ENCODE data around the gene FBXL5. TPM values are rescaled to one million over a fixed set of nuclear protein-coding genes. Genes with fewer than 3 reads are reported as not detected.

Gene FBXL5
- total and polyA plus RNA-seq, 3 donors from 2014 or later, result 149 to 162 (median 153) TPM

DNA sequence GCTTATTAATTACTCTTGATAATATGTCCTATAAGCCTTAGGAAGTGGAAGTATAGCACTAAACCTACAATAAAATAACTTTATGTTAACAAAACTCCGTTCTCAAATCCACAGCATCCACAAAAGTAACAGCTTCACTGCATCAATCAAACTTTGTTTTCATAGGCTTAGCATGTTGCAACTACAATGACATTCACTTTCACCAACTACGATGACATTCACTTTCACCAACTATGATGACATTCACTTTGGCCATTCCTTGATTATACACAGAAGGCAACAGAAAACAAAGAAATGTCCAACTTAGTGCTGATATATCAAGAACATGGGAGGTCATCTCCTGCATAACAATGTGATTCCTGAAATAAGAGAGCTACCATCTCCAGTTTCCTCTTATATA lies 44.3 kb downstream of the FBXL5 start:
- intact Hi-C loops (cut with DNase I; ENCODE audit: low total_unique reads), result no loop called here

DNA sequence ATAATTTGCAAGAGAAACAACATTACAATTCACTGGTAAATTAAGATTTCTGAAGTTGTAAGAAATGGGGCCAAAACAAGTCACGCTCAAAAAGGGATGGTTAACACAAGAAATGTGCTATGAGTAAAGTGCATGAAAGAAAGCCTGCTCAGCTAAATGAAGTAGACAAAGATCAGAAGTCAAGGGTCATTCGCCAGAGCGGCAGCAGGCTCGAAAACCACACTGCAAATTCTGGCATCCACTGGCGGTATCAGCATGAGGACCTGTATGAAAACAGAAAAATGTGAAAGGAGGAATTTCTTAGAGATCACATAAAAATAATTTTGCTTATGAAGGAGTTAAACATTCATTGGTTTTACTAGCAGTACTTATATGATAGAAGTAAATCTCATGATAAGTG lies 49.6 kb downstream of the FBXL5 start:
- intact Hi-C loops (cut with DNase I; ENCODE audit: low total_unique reads), result no loop called here
- H3K4me3 ChIP-seq, result no peak overlapping the region
- TF ChIP-seq, protein P1, sequence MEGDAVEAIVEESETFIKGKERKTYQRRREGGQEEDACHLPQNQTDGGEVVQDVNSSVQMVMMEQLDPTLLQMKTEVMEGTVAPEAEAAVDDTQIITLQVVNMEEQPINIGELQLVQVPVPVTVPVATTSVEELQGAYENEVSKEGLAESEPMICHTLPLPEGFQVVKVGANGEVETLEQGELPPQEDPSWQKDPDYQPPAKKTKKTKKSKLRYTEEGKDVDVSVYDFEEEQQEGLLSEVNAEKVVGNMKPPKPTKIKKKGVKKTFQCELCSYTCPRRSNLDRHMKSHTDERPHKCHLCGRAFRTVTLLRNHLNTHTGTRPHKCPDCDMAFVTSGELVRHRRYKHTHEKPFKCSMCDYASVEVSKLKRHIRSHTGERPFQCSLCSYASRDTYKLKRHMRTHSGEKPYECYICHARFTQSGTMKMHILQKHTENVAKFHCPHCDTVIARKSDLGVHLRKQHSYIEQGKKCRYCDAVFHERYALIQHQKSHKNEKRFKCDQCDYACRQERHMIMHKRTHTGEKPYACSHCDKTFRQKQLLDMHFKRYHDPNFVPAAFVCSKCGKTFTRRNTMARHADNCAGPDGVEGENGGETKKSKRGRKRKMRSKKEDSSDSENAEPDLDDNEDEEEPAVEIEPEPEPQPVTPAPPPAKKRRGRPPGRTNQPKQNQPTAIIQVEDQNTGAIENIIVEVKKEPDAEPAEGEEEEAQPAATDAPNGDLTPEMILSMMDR (IDR thresholded peaks at IDR 0.05), result no peak
- no peak for TF ChIP-seq POLR2A (IDR thresholded peaks at IDR 0.05)
- no peak for DNase-seq
- H3K27ac ChIP-seq, result no peak overlapping the region
- no peaks in the 10 kb centered on the region for H3K4me1 ChIP-seq
- no peaks in the 10 kb centered on the region for H3K36me3 ChIP-seq (ENCODE audit: low read depth, missing control alignments)
- H3K27me3 ChIP-seq, result no peaks in the 10 kb centered on the region
- 93 to 95% methylated on average over 5 of the region's 5 CpGs for WGBS, 2 donors
- no peaks in the 10 kb centered on the region for H3K9me3 ChIP-seq

More for the DNA sequence above, 44.3 kb downstream of the FBXL5 start:
- Histone ChIP-seq H3K27me3 (no peaks in the 10 kb centered on the region), H3K4me1 (no peaks in the 10 kb centered on the region), H3K27ac (no peak overlapping the region), H3K36me3 (ENCODE audit: low read depth, missing control alignments) (no peaks in the 10 kb centered on the region), H3K9me3 (no peaks in the 10 kb centered on the region), H3K4me3 (no peak overlapping the region)
- TF ChIP-seq, protein P1 (IDR thresholded peaks at IDR 0.05), result no peak
- no peak for DNase-seq
- 88 to 94% methylated on average over 2 of the region's 2 CpGs for WGBS, 2 donors

DNA sequence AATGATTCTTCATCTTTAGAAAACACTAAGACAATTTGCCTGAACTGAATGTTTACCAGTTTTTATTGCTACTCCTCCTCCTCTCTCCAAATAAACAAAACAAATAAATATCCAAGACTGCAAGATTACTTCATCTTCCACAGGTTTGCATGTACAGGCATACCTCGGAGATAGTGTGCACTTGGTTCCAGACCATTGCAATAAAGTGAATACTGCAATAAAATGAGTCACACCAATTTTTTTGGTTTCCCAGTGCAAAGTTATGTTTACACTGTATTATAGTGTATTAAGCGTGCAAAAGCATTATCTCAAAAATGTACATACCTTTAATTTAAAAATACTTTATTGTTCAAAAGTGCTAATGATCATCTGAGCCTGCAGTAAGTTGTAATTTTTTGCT lies 53.3 kb downstream of the FBXL5 start:
- TF ChIP-seq POLR2A (IDR thresholded peaks at IDR 0.05), result no peak
- TF ChIP-seq, protein P1 (IDR thresholded peaks at IDR 0.05), result no peak
- no peak for DNase-seq
- WGBS, 2 donors, result 91 to 98% methylated on average over 2 of the region's 2 CpGs
- no peak overlapping the region for H3K27ac ChIP-seq
- no peaks in the 10 kb centered on the region for H3K27me3 ChIP-seq
- no peaks in the 10 kb centered on the region for H3K36me3 ChIP-seq (ENCODE audit: low read depth, missing control alignments)
- intact Hi-C loops (cut with DNase I; ENCODE audit: low total_unique reads), result no loop called here
- no peak overlapping the region for H3K4me3 ChIP-seq
- no peaks in the 10 kb centered on the region for H3K9me3 ChIP-seq
- no peaks in the 10 kb centered on the region for H3K4me1 ChIP-seq

DNA sequence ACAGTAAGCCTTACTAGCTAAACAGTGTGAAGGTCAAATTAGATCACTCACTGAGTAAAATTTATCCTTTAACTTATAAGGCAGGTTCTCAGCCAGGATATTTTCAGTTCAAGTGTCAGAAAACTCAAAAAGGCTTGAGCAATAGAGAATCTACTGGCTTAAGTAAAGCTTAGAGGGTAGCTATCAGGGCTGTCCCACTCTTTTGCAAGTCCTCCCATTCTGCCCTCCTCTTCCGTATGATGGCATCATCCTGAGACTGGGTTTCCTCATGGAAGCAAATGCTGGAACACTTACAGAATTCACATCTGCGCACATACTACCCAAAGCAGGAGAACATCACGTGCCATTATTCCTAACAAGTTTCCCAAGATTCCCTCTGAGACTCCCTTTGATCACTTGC lies 55.0 kb downstream of the FBXL5 start:
- H3K36me3 ChIP-seq (ENCODE audit: low read depth, missing control alignments), result no peaks in the 10 kb centered on the region
- intact Hi-C loops (cut with DNase I; ENCODE audit: low total_unique reads), result no loop called here
- H3K4me3 ChIP-seq, result no peak overlapping the region
- H3K27ac ChIP-seq, result no peak overlapping the region
- no peaks in the 10 kb centered on the region for H3K9me3 ChIP-seq
- 88 to 100% methylated on average over 3 of the region's 3 CpGs for WGBS, 2 donors
- no peaks in the 10 kb centered on the region for H3K27me3 ChIP-seq
- TF ChIP-seq POLR2A (IDR thresholded peaks at IDR 0.05), result no peak
- no peaks in the 10 kb centered on the region for H3K4me1 ChIP-seq
- no peak for DNase-seq

DNA sequence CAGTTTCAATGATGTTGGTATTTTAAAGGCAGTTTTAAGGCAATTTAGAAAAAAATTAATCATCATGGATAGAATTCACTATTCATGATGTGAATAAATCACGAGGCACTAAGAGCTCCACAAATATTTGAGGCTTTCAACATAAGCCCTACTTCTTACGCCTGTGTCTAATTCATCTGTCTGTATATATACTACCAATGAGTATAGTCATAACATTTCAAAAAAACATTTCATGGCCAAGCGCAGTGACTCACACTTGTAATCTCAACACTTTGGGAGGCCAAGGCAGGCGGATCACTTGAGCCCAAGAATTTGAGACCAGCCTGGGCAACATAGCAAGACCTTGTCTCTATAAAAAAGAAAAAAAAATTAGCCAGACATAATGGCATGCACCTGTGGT lies 56.5 kb downstream of the FBXL5 start:
- no peak overlapping the region for H3K4me3 ChIP-seq
- no peaks in the 10 kb centered on the region for H3K9me3 ChIP-seq
- intact Hi-C loops (cut with DNase I; ENCODE audit: low total_unique reads), result no loop called here
- 93 to 98% methylated on average over 4 of the region's 4 CpGs for WGBS, 2 donors
- no peak for TF ChIP-seq POLR2A (IDR thresholded peaks at IDR 0.05)
- TF ChIP-seq, protein P1 (IDR thresholded peaks at IDR 0.05), result no peak
- H3K27me3 ChIP-seq, result no peaks in the 10 kb centered on the region
- H3K4me1 ChIP-seq, result no peaks in the 10 kb centered on the region
- H3K27ac ChIP-seq, result no peak overlapping the region
- no peaks in the 10 kb centered on the region for H3K36me3 ChIP-seq (ENCODE audit: low read depth, missing control alignments)
- no peak for DNase-seq
